ENCODE measurements around the gene CDC42EP4.

- TF ChIP-seq CTCF (conservative IDR thresholded peaks at IDR 0.05; ENCODE audit: low read depth, low read length) = no peak
- no peak for TF ChIP-seq EZH2 (IDR thresholded peaks at IDR 0.05; ENCODE audit: low read length, unreplicated experiment)
Measured at GRCh38 chr17:73272906-73273218, 38.9 kb downstream of the CDC42EP4 start.

Measured in PC-3 (cell line).